PC-3 (cell line): ENCODE results near the gene FAM161A. TPM values are rescaled to one million over a fixed set of nuclear protein-coding genes. Genes with fewer than 3 reads are reported as not detected.

Experiments
- ATAC-seq: fragments of 200-7000 bp; cut with Tn5 transposase; 2 replicates; pipeline ENCODE4 v1.9.1; 2020; ENCODE audit warnings: mild to moderate bottlenecking, moderate library complexity
- BruUV-seq: library from RNA; stranded (reverse); fragments of 400-500 nt; replicated peaks from 2 replicates; lab custom pipeline; 2021; lab: Mats Ljungman, UMichigan
- CTCF ChIA-PET: fragments of 300-600 bp; sonication (Branson Sonifier 250); formaldehyde crosslinking; loops from one replicate; lab custom pipeline; 2022; ENCODE audit warnings: antibody characterized with exemption; lab: Charles Lee
- POLR2A ChIA-PET: fragments of 300-600 bp; sonication (Branson Sonifier 250); formaldehyde crosslinking; loops from one replicate; lab custom pipeline; 2022; ENCODE audit warnings: antibody characterized with exemption; ENCODE audit not compliant: unreplicated experiment; lab: Charles Lee
- DNase-seq: peaks from one replicate; pipeline ENCODE4 v3.0.0-alpha.2; 2015
- H2AFZ ChIP-seq: fragments of 300-600 bp; sonication (generic); 2 replicates; pipeline ENCODE4 v1.6.0; 2016; ENCODE audit warnings: antibody characterized with exemption, low read length
- H3F3A ChIP-seq: fragments of 300-600 bp; sonication (generic); one replicate; pipeline ENCODE4 v1.6.0; 2017; ENCODE audit warnings: antibody characterized with exemption, low read length, control low read depth, mild to moderate bottlenecking; ENCODE audit not compliant: unreplicated experiment
- H3K27ac ChIP-seq: fragments of 300-600 bp; sonication (generic); 2 replicates; pipeline ENCODE4 v1.5.1; 2016; ENCODE audit warnings: mild to moderate bottlenecking, low read length
- H3K27me3 ChIP-seq: fragments of 300-600 bp; sonication (generic); 2 replicates; pipeline ENCODE4 v1.6.1; 2016; ENCODE audit warnings: low read length, mixed read lengths
- H3K36me3 ChIP-seq: fragments of 300-600 bp; sonication (generic); 2 replicates; pipeline ENCODE4 v1.6.1; 2016; ENCODE audit warnings: low read depth, mixed run types, low read length, mixed read lengths
- H3K4me1 ChIP-seq: fragments of 300-600 bp; sonication (generic); 2 replicates; pipeline ENCODE4 v1.5.1; 2016; ENCODE audit warnings: low read length; ENCODE audit not compliant: insufficient read depth
- H3K4me2 ChIP-seq: fragments of 300-600 bp; sonication (generic); 2 replicates; pipeline ENCODE4 v1.6.0; 2016; ENCODE audit warnings: low read length
- H3K4me3 ChIP-seq: fragments of 300-600 bp; sonication (generic); 2 replicates; pipeline ENCODE4 v1.5.1; 2016; ENCODE audit warnings: mild to moderate bottlenecking, low read length, mixed read lengths
- H3K79me2 ChIP-seq: fragments of 300-600 bp; sonication (generic); 2 replicates; pipeline ENCODE4 v1.6.1; 2017; ENCODE audit warnings: low read length, mixed read lengths
- H3K9ac ChIP-seq: fragments of 300-600 bp; sonication (generic); 2 replicates; pipeline ENCODE4 v1.6.0; 2016; ENCODE audit warnings: mild to moderate bottlenecking, low read length
- H3K9me2 ChIP-seq: fragments of 300-600 bp; sonication (generic); replicated peaks from 2 replicates; pipeline ENCODE4 v1.6.1; 2016; ENCODE audit warnings: mixed run types, low read length, mixed read lengths
- H3K9me3 ChIP-seq: fragments of 300-600 bp; sonication (generic); 2 replicates; pipeline ENCODE4 v1.6.1; 2016; ENCODE audit warnings: low read length, mixed read lengths
- H4K20me1 ChIP-seq: fragments of 300-600 bp; sonication (generic); 2 replicates; pipeline ENCODE4 v1.6.1; 2016; ENCODE audit warnings: low read length, mixed read lengths
- CTCF ChIP-seq: fragments of 300-600 bp; sonication (generic); conservative IDR thresholded peaks from 2 replicates; pipeline ENCODE4 v1.5.1; 2017; ENCODE audit warnings: antibody characterized with exemption, low read depth, mild to moderate bottlenecking, low read length
- EZH2 ChIP-seq: fragments of 300-600 bp; sonication (generic); IDR thresholded peaks from one replicate; pipeline ENCODE4 v1.6.1; 2017; ENCODE audit warnings: antibody characterized with exemption, mild to moderate bottlenecking, low read length; ENCODE audit not compliant: unreplicated experiment
- EZH2phosphoT487 ChIP-seq: fragments of 300-600 bp; sonication (generic); IDR thresholded peaks from 2 replicates; pipeline ENCODE4 v1.6.1; 2018; ENCODE audit warnings: mild to moderate bottlenecking, antibody characterized with exemption, low read length, borderline replicate concordance
- intact Hi-C: fragments of 100-400 bp; cut with micrococcal nuclease; formaldehyde crosslinking; loops from 2 replicates; pipeline ENCODE4 v1.9.0; 2023
- total RNA-seq: library from RNA; depleted of rRNA; stranded (reverse); fragments of >200 nt; gene quantifications from 2 replicates; pipeline ENCODE4 v1.2.3, GENCODE V29; 2014

Gene FAM161A
- total RNA-seq, 1 experiment from 2014 or later, result 3.2 TPM

DNA sequence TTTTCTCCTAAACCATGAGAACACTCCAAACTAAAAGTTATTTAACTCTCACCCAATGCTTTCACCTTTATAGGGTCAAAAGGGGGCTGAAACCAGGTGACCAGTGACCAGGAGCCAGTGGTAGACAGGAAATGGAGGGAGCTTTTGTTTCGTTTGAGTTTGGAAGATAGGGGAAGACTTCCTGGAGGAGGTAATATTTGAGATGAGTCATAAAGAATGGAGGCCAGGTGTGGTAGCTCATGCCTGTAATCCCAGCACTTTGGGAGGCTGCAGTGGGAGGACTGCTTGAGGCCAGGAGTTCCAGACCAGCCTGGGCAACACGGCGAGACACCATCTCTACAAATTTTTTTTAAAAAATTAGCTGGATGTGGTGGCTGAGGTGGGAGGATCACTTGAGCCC lies 8.5 kb downstream of the FAM161A start:
- intact Hi-C loops, result no loop called here
- Histone ChIP-seq H3K79me2 (no peaks in the 10 kb centered on the region), H3K9me3 (no peaks in the 10 kb centered on the region), H2AFZ (no peak overlapping the region), H3K36me3 (no peaks in the 10 kb centered on the region), H3K27ac (no peak overlapping the region), H3K4me1 (no peaks in the 10 kb centered on the region), H3K9me2 (no peaks in the 10 kb centered on the region), H3F3A (no peaks in the 10 kb centered on the region), H4K20me1 (no peaks in the 10 kb centered on the region), H3K27me3 (no peaks in the 10 kb centered on the region), H3K4me3 (no peak overlapping the region), H3K9ac (no peak overlapping the region), H3K4me2 (no peak overlapping the region)
- no peak for TF ChIP-seq CTCF
- TF ChIP-seq EZH2phosphoT487, result no peak
- no peak for TF ChIP-seq EZH2
- ChIA-PET CTCF (no interaction called here), POLR2A (no interaction called here)
- no peak for ATAC-seq
- BruUV-seq, result no TSS peak
- no peak for DNase-seq

- ATAC-seq, result no peak
- H3K27ac ChIP-seq, result no peak overlapping the region
- ChIA-PET CTCF (no interaction called here), POLR2A (no interaction called here)
- no peak overlapping the region for H2AFZ ChIP-seq
- H4K20me1 ChIP-seq, result no peaks in the 10 kb centered on the region
- TF ChIP-seq EZH2 (no peak), EZH2phosphoT487 (no peak), CTCF (no peak)
- intact Hi-C loops, result no loop called here
- H3K4me2 ChIP-seq, result no peak overlapping the region
- no peak overlapping the region for H3K4me3 ChIP-seq
- H3F3A ChIP-seq, result no peaks in the 10 kb centered on the region
- peaks cover 5% of the 10 kb centered on the region; the same call in 1 of the 2 replicates for H3K4me1 ChIP-seq
- no TSS peak for BruUV-seq
- H3K27me3 ChIP-seq, result no peaks in the 10 kb centered on the region
- no peak for DNase-seq
- H3K79me2 ChIP-seq, result no peaks in the 10 kb centered on the region
- no peaks in the 10 kb centered on the region for H3K9me2 ChIP-seq
- H3K9me3 ChIP-seq, result no peaks in the 10 kb centered on the region
- H3K9ac ChIP-seq, result no peak overlapping the region
- no peaks in the 10 kb centered on the region for H3K36me3 ChIP-seq
Measured at GRCh38 chr2:61841286-61841685, 12.6 kb downstream of the FAM161A start.

DNA sequence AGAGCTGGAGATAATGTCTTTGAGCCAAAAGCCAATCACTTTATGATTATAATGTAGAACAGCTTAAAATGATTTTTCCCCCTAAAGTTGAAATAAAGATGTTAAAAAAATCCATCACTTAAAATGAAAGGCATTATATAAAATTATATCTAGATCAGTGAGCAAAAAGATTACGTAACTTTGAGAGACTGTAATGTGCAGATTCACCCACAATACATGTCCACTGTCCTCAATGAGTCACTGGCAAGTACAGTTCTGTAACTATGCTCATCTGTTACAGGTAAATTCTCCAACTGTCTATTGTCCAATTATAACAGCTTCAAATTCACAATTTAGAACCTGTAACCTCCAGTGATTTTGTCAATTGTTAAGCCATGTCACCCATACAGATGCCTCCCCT lies 19.0 kb downstream of the FAM161A start:
- Histone ChIP-seq H3K27ac (no peak overlapping the region), H3K4me3 (no peak overlapping the region), H3K9me3 (no peaks in the 10 kb centered on the region), H3K79me2 (no peaks in the 10 kb centered on the region), H3F3A (no peaks in the 10 kb centered on the region), H3K27me3 (no peaks in the 10 kb centered on the region), H3K4me2 (no peak overlapping the region), H3K4me1 (peaks cover 5% of the 10 kb centered on the region; the same call in 1 of the 2 replicates), H3K36me3 (no peaks in the 10 kb centered on the region), H4K20me1 (no peaks in the 10 kb centered on the region), H2AFZ (no peak overlapping the region), H3K9me2 (no peaks in the 10 kb centered on the region), H3K9ac (no peak overlapping the region)
- ATAC-seq (no peak), DNase-seq (no peak)
- intact Hi-C loops, result no loop called here
- ChIA-PET CTCF (no interaction called here), POLR2A (no interaction called here)
- no TSS peak for BruUV-seq
- no peak for TF ChIP-seq CTCF
- TF ChIP-seq EZH2phosphoT487, result no peak
- TF ChIP-seq EZH2, result no peak
